WTC11 (cell line): ENCODE data around the gene GDA. TPM values are rescaled to one million over a fixed set of nuclear protein-coding genes. Genes with fewer than 3 reads are reported as not detected.

Source experiments
- ATAC-seq: fragments of 200-7000 bp; cut with Tn5 transposase; 2 replicates; pipeline ENCODE4 v1.10.0; 2021; ENCODE audit warnings: mild to moderate bottlenecking, moderate library complexity
- CTCF ChIA-PET: fragments of 300-600 bp; sonication (Branson Sonifier 250); formaldehyde crosslinking; loops from one replicate; lab custom pipeline; 2021; ENCODE audit warnings: antibody characterized with exemption; lab: Charles Lee
- POLR2A ChIA-PET: fragments of 350-600 bp; sonication (Branson Sonifier 250); formaldehyde crosslinking; loops from one replicate; lab custom pipeline; 2021; ENCODE audit warnings: antibody characterized with exemption; lab: Charles Lee
- DNase-seq: peaks from one replicate; pipeline ENCODE4 v3.0.0; 2021; ENCODE audit warnings: low spot score
- H3K27ac Mint-ChIP-seq: 2 replicates; pipeline ENCODE4 v1.8.0; 2021; ENCODE audit warnings: mixed read lengths
- H3K27me3 Mint-ChIP-seq: 2 replicates; pipeline ENCODE4 v1.8.0; 2021; ENCODE audit warnings: low read depth, mild to moderate bottlenecking, moderate library complexity, mixed read lengths
- H3K36me3 Mint-ChIP-seq: 2 replicates; pipeline ENCODE4 v1.8.0; 2021; ENCODE audit warnings: mixed read lengths
- H3K4me1 Mint-ChIP-seq: 2 replicates; pipeline ENCODE4 v1.8.0; 2022; ENCODE audit warnings: mixed read lengths
- H3K4me3 Mint-ChIP-seq: 2 replicates; pipeline ENCODE4 v1.8.0; 2021; ENCODE audit warnings: mild to moderate bottlenecking, moderate library complexity, mixed read lengths
- H3K9me3 Mint-ChIP-seq: 2 replicates; pipeline ENCODE4 v1.8.0; 2021; ENCODE audit warnings: mixed read lengths
- FOXJ3 ChIP-seq: sonication (generic); formaldehyde crosslinking; IDR thresholded peaks from 2 replicates; pipeline ENCODE4 v1.9.0; 2021; ENCODE audit warnings: missing genetic modification reagents, mild to moderate bottlenecking, borderline replicate concordance
- FOXK1 ChIP-seq: sonication (generic); formaldehyde crosslinking; IDR thresholded peaks from 2 replicates; pipeline ENCODE4 v1.8.0; 2022; ENCODE audit warnings: mild to moderate bottlenecking, moderate library complexity, missing genetic modification reagents
- GTF2I ChIP-seq: fragments of 250-450 bp; sonication (Bioruptor Pico); conservative IDR thresholded peaks from 2 replicates; pipeline ENCODE4 v1.4.0; 2021; ENCODE audit warnings: mild to moderate bottlenecking
- NFE2L1 ChIP-seq: sonication (generic); formaldehyde crosslinking; IDR thresholded peaks from 2 replicates; pipeline ENCODE4 v1.8.1; 2023; ENCODE audit warnings: missing genetic modification reagents
- NR1H2 ChIP-seq: sonication (generic); formaldehyde crosslinking; IDR thresholded peaks from 2 replicates; pipeline ENCODE4 v1.9.0; 2021; ENCODE audit warnings: mild to moderate bottlenecking, moderate library complexity, missing genetic modification reagents
- NR2C2 ChIP-seq: sonication (generic); formaldehyde crosslinking; IDR thresholded peaks from 2 replicates; pipeline ENCODE4 v1.8.0; 2022; ENCODE audit warnings: mild to moderate bottlenecking, missing genetic modification reagents
- PRDM15 ChIP-seq: sonication (generic); formaldehyde crosslinking; IDR thresholded peaks from 2 replicates; pipeline ENCODE4 v1.8.0; 2022; ENCODE audit warnings: missing genetic modification reagents
- STAT6 ChIP-seq: sonication (generic); formaldehyde crosslinking; conservative IDR thresholded peaks from 2 replicates; pipeline ENCODE4 v1.8.1; 2023; ENCODE audit warnings: mild to moderate bottlenecking, low read depth, missing genetic modification reagents, moderate library complexity
- TP53 ChIP-seq: sonication (generic); formaldehyde crosslinking; IDR thresholded peaks from 2 replicates; pipeline ENCODE4 v1.8.1; 2023; ENCODE audit warnings: mild to moderate bottlenecking, missing genetic modification reagents
- ZBTB21 ChIP-seq: sonication (generic); formaldehyde crosslinking; IDR thresholded peaks from 2 replicates; pipeline ENCODE4 v1.8.1; 2023; ENCODE audit warnings: mild to moderate bottlenecking, missing genetic modification reagents, borderline replicate concordance
- ZNF219 ChIP-seq: sonication (generic); formaldehyde crosslinking; IDR thresholded peaks from 2 replicates; pipeline ENCODE4 v1.8.0; 2023; ENCODE audit warnings: missing genetic modification reagents, mild to moderate bottlenecking, borderline replicate concordance
- ZNF425 ChIP-seq: fragments of 250-450 bp; sonication (Bioruptor Pico); conservative IDR thresholded peaks from 2 replicates; pipeline ENCODE4 v1.9.0; 2021; ENCODE audit warnings: mild to moderate bottlenecking
- ZNF671 ChIP-seq: fragments of 250-450 bp; sonication (Bioruptor Pico); IDR thresholded peaks from 2 replicates; pipeline ENCODE4 v1.8.0; 2021; ENCODE audit warnings: mild to moderate bottlenecking
- ZSCAN18 ChIP-seq: fragments of 250-450 bp; sonication (Bioruptor Pico); IDR thresholded peaks from 2 replicates; pipeline ENCODE4 v2.1.2; 2022; ENCODE audit warnings: mild to moderate bottlenecking, moderate library complexity
- total RNA-seq: library from RNA; stranded (reverse); gene quantifications from 3 replicates; pipeline ENCODE4 v1.2.3, GENCODE V29; 2021
- TF ChIP-seq, protein P1 (sequence below): fragments of 250-450 bp; sonication (Bioruptor Pico); IDR thresholded peaks from 2 replicates; pipeline ENCODE4 v1.9.0; 2021; ENCODE audit warnings: mild to moderate bottlenecking
- TF ChIP-seq, protein P2 (sequence below): sonication (generic); formaldehyde crosslinking; IDR thresholded peaks from 2 replicates; pipeline ENCODE4 v1.8.0; 2022; ENCODE audit warnings: mild to moderate bottlenecking, missing genetic modification reagents
- TF ChIP-seq, protein P3 (sequence below): sonication (generic); formaldehyde crosslinking; IDR thresholded peaks from 2 replicates; pipeline ENCODE4 v1.8.1; 2022; ENCODE audit warnings: mild to moderate bottlenecking, moderate library complexity, missing genetic modification reagents

Gene GDA
- total RNA-seq, 1 experiment from 2014 or later: 0.68 TPM

- no peak for TF ChIP-seq GTF2I (CRISPR knock-in tag)
- TF ChIP-seq, protein P1, sequence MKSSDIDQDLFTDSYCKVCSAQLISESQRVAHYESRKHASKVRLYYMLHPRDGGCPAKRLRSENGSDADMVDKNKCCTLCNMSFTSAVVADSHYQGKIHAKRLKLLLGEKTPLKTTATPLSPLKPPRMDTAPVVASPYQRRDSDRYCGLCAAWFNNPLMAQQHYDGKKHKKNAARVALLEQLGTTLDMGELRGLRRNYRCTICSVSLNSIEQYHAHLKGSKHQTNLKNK (CRISPR knock-in tag): no peak
- TF ChIP-seq ZSCAN18 (CRISPR knock-in tag): no peak
- TF ChIP-seq ZBTB21 (CRISPR knock-in tag): no peak
- TF ChIP-seq ZNF219 (CRISPR knock-in tag): no peak
- TF ChIP-seq TP53 (CRISPR knock-in tag): no peak
- TF ChIP-seq PRDM15 (CRISPR knock-in tag): no peak
- no peak for TF ChIP-seq NR1H2
- TF ChIP-seq, protein P2, sequence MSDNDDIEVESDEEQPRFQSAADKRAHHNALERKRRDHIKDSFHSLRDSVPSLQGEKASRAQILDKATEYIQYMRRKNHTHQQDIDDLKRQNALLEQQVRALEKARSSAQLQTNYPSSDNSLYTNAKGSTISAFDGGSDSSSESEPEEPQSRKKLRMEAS: no peak
- TF ChIP-seq FOXJ3 (CRISPR knock-in tag): no peak
- no peak for TF ChIP-seq NR2C2 (CRISPR knock-in tag)
- TF ChIP-seq ZNF425 (CRISPR knock-in tag): no peak
- TF ChIP-seq STAT6 (CRISPR knock-in tag): no peak
- TF ChIP-seq ZNF671 (CRISPR knock-in tag): no peak
- TF ChIP-seq, protein P3, sequence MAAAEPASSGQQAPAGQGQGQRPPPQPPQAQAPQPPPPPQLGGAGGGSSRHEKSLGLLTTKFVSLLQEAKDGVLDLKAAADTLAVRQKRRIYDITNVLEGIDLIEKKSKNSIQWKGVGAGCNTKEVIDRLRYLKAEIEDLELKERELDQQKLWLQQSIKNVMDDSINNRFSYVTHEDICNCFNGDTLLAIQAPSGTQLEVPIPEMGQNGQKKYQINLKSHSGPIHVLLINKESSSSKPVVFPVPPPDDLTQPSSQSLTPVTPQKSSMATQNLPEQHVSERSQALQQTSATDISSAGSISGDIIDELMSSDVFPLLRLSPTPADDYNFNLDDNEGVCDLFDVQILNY (CRISPR knock-in tag): no peak
- no peak for TF ChIP-seq FOXK1 (CRISPR knock-in tag)
- TF ChIP-seq NFE2L1 (CRISPR knock-in tag): no peak
- ATAC-seq (no peak), DNase-seq (no peak)
- Mint-ChIP-seq H3K36me3 (peaks cover 15% of the 10 kb centered on the region), H3K27me3 (no peaks in the 10 kb centered on the region), H3K4me3 (no peak overlapping the region), H3K4me1 (no peaks in the 10 kb centered on the region), H3K27ac (no peak overlapping the region), H3K9me3 (peaks cover 33% of the 10 kb centered on the region)
- CTCF ChIA-PET: no interaction called here
- POLR2A ChIA-PET: no interaction called here
Observed at GRCh38 chr9:72254901-72255545, 105.8 kb downstream of the GDA start.
